K562 (cell line): ENCODE data around the gene FADS6. TPM values are rescaled to one million over a fixed set of nuclear protein-coding genes. Genes with fewer than 3 reads are reported as not detected.

Experiments used
- ARNT ChIP-seq, 2 experiments: fragments of 450-650 bp; IDR thresholded peaks; 2 replicates each; pipeline ENCODE4 v1.6.1; 2016; ENCODE audit warnings: mild to moderate bottlenecking in 1 of 2
- CAMTA2 ChIP-seq: fragments of 250-450 bp; sonication (Bioruptor Pico); conservative IDR thresholded peaks from 2 replicates; pipeline ENCODE4 v1.5.1; 2022
- CBFA2T3 ChIP-seq: fragments of 450-650 bp; IDR thresholded peaks from 2 replicates; pipeline ENCODE4 v1.6.1; 2017
- E2F3 ChIP-seq: fragments of 250-450 bp; sonication (Bioruptor Pico); IDR thresholded peaks from 2 replicates; pipeline ENCODE4 v1.4.0; 2020; ENCODE audit warnings: mild to moderate bottlenecking
- EGR1 ChIP-seq: fragments of 450-650 bp; conservative IDR thresholded peaks from 2 replicates; pipeline ENCODE4 v1.6.1; 2017; ENCODE audit warnings: mild to moderate bottlenecking
- ETV5 ChIP-seq: sonication (generic); formaldehyde crosslinking; IDR thresholded peaks from 2 replicates; pipeline ENCODE4 v1.4.0; 2020; ENCODE audit warnings: low read depth, mild to moderate bottlenecking, missing genetic modification reagents
- HDGF ChIP-seq: fragments of 450-650 bp; IDR thresholded peaks from 2 replicates; pipeline ENCODE4 v1.6.1; 2016
- MAZ ChIP-seq, 2 experiments: fragments of 450-650 bp in 1 of 2; sonication (generic) in 1 of 2; formaldehyde crosslinking; IDR thresholded peaks in 1 of 2; conservative IDR thresholded peaks in 1 of 2; 2 replicates each; pipeline versions ENCODE4 v1.4.0 to v1.5.0; 2020; ENCODE audit warnings: mild to moderate bottlenecking in 1 of 2, missing genetic modification reagents in 1 of 2
- NFIX ChIP-seq: fragments of 250-450 bp; sonication (Bioruptor Pico); IDR thresholded peaks from 2 replicates; pipeline ENCODE4 v1.4.0; 2020; ENCODE audit warnings: low read depth, mild to moderate bottlenecking, moderate library complexity
- PHF21A ChIP-seq: fragments of 450-650 bp; IDR thresholded peaks from 2 replicates; pipeline ENCODE4 v1.6.1; 2017; ENCODE audit warnings: low read depth, borderline replicate concordance
- POLR2B ChIP-seq: fragments of 450-650 bp; IDR thresholded peaks from 2 replicates; pipeline ENCODE4 v1.6.1; 2018; ENCODE audit warnings: low read depth; ENCODE audit not compliant: partially characterized antibody
- RAD21 ChIP-seq, 2 experiments: fragments of 250-450 bp in 1 of 2; fragments of 450-650 bp in 1 of 2; sonication (Bioruptor Pico) in 1 of 2; formaldehyde crosslinking in 1 of 2; IDR thresholded peaks in 1 of 2; conservative IDR thresholded peaks in 1 of 2; 2 replicates each; pipeline versions ENCODE4 v1.4.0 to v1.8.0; 2020 to 2022; ENCODE audit warnings: mild to moderate bottlenecking in 2 of 2, moderate library complexity in 1 of 2
- ZNF165 ChIP-seq: fragments of 250-450 bp; sonication (Bioruptor Pico); IDR thresholded peaks from 2 replicates; pipeline ENCODE4 v1.4.0; 2020; ENCODE audit warnings: borderline replicate concordance
- polyA plus RNA-seq, 8 experiments: library from polyadenylated mRNA; depleted of rRNA in 4 of 8; stranded (reverse) in 5 of 8; unstranded in 3 of 8; fragments of >200 nt; fragmentation: Nextera tagmentation in 2 of 8; fragmentation: Illumina TruSeq in 1 of 8; extraction: Ambion mirVana in 2 of 8; extraction: Trizol in 1 of 8; gene quantifications; 2 replicates each; pipeline versions ENCODE4 v1.2.1 to v1.2.3, GENCODE V29; 2011 to 2014; ENCODE audit warnings: inconsistent platforms in 1 of 8, missing spikeins in 1 of 8
- total RNA-seq, 7 experiments: library from RNA; depleted of rRNA in 6 of 7; stranded (reverse); fragments of >200 nt in 6 of 7; fragmentation: Illumina TruSeq in 2 of 7; extraction: Trizol in 2 of 7; gene quantifications; 2 replicates each; pipeline versions ENCODE4 v1.2.1 to v1.2.3, GENCODE V29; 2011 to 2021; ENCODE audit warnings: low replicate concordance in 1 of 7
- TF ChIP-seq, protein P1 (sequence below): sonication (generic); formaldehyde crosslinking; IDR thresholded peaks from 2 replicates; pipeline ENCODE4 v1.8.0; 2022; ENCODE audit warnings: mild to moderate bottlenecking, missing genetic modification reagents
- TF ChIP-seq, protein P2 (sequence below), 2 experiments: IDR thresholded peaks; 2 replicates each; pipeline ENCODE4 v1.6.1; 2012; ENCODE audit warnings: improper control_type of control experiment in 2 of 2, low read depth in 2 of 2, low read length in 2 of 2, borderline replicate concordance in 1 of 2
- TF ChIP-seq, protein P3 (sequence below): sonication (generic); formaldehyde crosslinking; IDR thresholded peaks from 2 replicates; pipeline ENCODE4 v1.8.1; 2023; ENCODE audit warnings: mild to moderate bottlenecking, missing genetic modification reagents
- TF ChIP-seq, protein P4 (sequence below): fragments of 450-650 bp; formaldehyde crosslinking; IDR thresholded peaks from 2 replicates; pipeline ENCODE4 v1.4.0; 2020; ENCODE audit warnings: mild to moderate bottlenecking, moderate library complexity

FADS6 gene
- total and polyA plus RNA-seq, 9 of the 15 experiments (the other 6 are each of a cell fraction or from before 2014, with no cell fraction given) = 0.18 to 0.22 TPM; not detected in 7

DNA sequence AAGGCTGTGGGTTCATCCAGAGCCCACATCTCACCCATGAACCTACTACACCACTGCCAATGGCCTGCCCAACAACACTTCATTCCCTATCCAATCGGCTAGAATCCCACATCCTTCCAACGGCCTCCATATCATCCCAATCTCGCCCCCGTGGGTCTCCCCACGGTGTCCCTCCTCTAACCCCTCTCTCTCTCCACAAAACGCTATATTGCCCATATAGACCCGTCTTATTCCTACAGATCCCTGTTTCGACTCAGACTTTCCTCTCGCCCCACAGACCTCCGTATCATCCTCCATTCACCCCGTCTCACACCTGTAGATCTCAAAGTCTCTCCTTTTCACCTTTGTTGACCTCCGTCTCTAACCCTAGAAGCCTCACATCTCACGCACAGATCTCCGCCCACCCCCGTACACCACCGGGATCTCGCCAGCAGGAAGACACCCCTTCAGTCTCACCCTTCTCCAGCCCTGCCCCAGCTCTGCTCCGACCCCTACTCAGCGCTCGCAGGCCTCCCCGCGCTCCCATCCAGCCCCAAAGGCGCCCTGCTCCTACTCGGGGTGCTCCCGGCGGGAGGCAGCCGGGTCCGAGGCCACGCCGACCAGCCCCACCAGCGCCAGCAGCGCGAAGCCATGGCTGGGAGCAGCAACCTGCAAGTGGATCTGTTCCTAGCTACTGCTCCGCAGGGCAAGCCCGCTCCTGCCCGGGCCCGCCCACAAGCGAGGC lies 21.0 kb downstream of the FADS6 start, which contains the start of gene FDXR (continued):
- TF ChIP-seq, protein P1, sequence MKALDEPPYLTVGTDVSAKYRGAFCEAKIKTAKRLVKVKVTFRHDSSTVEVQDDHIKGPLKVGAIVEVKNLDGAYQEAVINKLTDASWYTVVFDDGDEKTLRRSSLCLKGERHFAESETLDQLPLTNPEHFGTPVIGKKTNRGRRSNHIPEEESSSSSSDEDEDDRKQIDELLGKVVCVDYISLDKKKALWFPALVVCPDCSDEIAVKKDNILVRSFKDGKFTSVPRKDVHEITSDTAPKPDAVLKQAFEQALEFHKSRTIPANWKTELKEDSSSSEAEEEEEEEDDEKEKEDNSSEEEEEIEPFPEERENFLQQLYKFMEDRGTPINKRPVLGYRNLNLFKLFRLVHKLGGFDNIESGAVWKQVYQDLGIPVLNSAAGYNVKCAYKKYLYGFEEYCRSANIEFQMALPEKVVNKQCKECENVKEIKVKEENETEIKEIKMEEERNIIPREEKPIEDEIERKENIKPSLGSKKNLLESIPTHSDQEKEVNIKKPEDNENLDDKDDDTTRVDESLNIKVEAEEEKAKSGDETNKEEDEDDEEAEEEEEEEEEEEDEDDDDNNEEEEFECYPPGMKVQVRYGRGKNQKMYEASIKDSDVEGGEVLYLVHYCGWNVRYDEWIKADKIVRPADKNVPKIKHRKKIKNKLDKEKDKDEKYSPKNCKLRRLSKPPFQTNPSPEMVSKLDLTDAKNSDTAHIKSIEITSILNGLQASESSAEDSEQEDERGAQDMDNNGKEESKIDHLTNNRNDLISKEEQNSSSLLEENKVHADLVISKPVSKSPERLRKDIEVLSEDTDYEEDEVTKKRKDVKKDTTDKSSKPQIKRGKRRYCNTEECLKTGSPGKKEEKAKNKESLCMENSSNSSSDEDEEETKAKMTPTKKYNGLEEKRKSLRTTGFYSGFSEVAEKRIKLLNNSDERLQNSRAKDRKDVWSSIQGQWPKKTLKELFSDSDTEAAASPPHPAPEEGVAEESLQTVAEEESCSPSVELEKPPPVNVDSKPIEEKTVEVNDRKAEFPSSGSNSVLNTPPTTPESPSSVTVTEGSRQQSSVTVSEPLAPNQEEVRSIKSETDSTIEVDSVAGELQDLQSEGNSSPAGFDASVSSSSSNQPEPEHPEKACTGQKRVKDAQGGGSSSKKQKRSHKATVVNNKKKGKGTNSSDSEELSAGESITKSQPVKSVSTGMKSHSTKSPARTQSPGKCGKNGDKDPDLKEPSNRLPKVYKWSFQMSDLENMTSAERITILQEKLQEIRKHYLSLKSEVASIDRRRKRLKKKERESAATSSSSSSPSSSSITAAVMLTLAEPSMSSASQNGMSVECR (CRISPR knock-in tag) = 0 out of 2 replicates have a peak, but pooled peaks have one; percentile 49
- TF ChIP-seq ETV5 (CRISPR knock-in tag) (peak; percentile 62; the same call in 1 of the 2 replicates), HDGF (0 out of 2 replicates have a peak, but pooled peaks have one; percentile 61), CBFA2T3 (0 out of 2 replicates have a peak, but pooled peaks have one; percentile 7), CAMTA2 (CRISPR knock-in tag) (no peak; the same call in 1 of the 2 replicates), ARNT (IDR thresholded peaks at IDR 0.05) (peak in 1 of 2 experiments; percentile 26; a peak in 1 of 4 replicates), MAZ (CRISPR knock-in tag; conservative IDR thresholded peaks at IDR 0.05 in 1 of 2, IDR thresholded peaks at IDR 0.05 in 1 of 2) (peak in 1 of 2 experiments; percentile 55; a peak in 1 of 4 replicates), POLR2B (peak; percentile 94), ZNF165 (CRISPR knock-in tag) (no peak), RAD21 (CRISPR knock-in tag; conservative IDR thresholded peaks at IDR 0.05 in 1 of 2, IDR thresholded peaks at IDR 0.05 in 1 of 2) (0 out of 4 replicates have a peak, but pooled peaks of 1 of the 2 experiments have one; percentile 4), NFIX (CRISPR knock-in tag) (no peak), PHF21A (no peak), EGR1 (peak; percentile 77), E2F3 (CRISPR knock-in tag) (no peak)
- TF ChIP-seq, protein P2, sequence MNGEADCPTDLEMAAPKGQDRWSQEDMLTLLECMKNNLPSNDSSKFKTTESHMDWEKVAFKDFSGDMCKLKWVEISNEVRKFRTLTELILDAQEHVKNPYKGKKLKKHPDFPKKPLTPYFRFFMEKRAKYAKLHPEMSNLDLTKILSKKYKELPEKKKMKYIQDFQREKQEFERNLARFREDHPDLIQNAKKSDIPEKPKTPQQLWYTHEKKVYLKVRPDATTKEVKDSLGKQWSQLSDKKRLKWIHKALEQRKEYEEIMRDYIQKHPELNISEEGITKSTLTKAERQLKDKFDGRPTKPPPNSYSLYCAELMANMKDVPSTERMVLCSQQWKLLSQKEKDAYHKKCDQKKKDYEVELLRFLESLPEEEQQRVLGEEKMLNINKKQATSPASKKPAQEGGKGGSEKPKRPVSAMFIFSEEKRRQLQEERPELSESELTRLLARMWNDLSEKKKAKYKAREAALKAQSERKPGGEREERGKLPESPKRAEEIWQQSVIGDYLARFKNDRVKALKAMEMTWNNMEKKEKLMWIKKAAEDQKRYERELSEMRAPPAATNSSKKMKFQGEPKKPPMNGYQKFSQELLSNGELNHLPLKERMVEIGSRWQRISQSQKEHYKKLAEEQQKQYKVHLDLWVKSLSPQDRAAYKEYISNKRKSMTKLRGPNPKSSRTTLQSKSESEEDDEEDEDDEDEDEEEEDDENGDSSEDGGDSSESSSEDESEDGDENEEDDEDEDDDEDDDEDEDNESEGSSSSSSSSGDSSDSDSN (IDR thresholded peaks at IDR 0.05; ENCODE audit: borderline replicate concordance in 1 of 2, low read depth in 2 of 2, low read length in 2 of 2) = 0 out of 4 replicates have a peak, but pooled peaks of 1 of the 2 experiments have one; percentile 60
- TF ChIP-seq, protein P3, sequence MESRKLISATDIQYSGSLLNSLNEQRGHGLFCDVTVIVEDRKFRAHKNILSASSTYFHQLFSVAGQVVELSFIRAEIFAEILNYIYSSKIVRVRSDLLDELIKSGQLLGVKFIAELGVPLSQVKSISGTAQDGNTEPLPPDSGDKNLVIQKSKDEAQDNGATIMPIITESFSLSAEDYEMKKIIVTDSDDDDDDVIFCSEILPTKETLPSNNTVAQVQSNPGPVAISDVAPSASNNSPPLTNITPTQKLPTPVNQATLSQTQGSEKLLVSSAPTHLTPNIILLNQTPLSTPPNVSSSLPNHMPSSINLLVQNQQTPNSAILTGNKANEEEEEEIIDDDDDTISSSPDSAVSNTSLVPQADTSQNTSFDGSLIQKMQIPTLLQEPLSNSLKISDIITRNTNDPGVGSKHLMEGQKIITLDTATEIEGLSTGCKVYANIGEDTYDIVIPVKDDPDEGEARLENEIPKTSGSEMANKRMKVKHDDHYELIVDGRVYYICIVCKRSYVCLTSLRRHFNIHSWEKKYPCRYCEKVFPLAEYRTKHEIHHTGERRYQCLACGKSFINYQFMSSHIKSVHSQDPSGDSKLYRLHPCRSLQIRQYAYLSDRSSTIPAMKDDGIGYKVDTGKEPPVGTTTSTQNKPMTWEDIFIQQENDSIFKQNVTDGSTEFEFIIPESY (CRISPR knock-in tag) = no peak
- TF ChIP-seq, protein P4, sequence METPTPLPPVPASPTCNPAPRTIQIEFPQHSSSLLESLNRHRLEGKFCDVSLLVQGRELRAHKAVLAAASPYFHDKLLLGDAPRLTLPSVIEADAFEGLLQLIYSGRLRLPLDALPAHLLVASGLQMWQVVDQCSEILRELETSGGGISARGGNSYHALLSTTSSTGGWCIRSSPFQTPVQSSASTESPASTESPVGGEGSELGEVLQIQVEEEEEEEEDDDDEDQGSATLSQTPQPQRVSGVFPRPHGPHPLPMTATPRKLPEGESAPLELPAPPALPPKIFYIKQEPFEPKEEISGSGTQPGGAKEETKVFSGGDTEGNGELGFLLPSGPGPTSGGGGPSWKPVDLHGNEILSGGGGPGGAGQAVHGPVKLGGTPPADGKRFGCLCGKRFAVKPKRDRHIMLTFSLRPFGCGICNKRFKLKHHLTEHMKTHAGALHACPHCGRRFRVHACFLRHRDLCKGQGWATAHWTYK (CRISPR knock-in tag) = peak; percentile 43; the same call in 1 of the 2 replicates
